Gastroesophageal sphincter (tissue), 3 donors: ENCODE measurements around the gene PPM1L.

Experiments
- EP300 ChIP-seq: sonication (generic); formaldehyde crosslinking; IDR thresholded peaks from one replicate; pipeline ENCODE4 v1.6.1; 2017; ENCODE audit warnings: antibody characterized with exemption, mild to moderate bottlenecking
- POLR2A ChIP-seq, 2 donors: fragments of 450-650 bp; IDR thresholded peaks; one replicate each; pipeline ENCODE4 v1.6.1; 2017; ENCODE audit warnings: antibody characterized with exemption in 2 of 2, mild to moderate bottlenecking in 2 of 2, moderate library complexity in 1 of 2
- TF ChIP-seq, protein P1 (sequence below), 4 experiments: fragments of 200-600 bp in 2 of 4; fragments of 450-650 bp in 2 of 4; sonication (generic) in 1 of 4; IDR thresholded peaks; one replicate each; pipeline ENCODE4 v1.5.1; 2017 to 2019; ENCODE audit warnings: antibody characterized with exemption in 4 of 4, mild to moderate bottlenecking in 2 of 4, moderate library complexity in 2 of 4

DNA sequence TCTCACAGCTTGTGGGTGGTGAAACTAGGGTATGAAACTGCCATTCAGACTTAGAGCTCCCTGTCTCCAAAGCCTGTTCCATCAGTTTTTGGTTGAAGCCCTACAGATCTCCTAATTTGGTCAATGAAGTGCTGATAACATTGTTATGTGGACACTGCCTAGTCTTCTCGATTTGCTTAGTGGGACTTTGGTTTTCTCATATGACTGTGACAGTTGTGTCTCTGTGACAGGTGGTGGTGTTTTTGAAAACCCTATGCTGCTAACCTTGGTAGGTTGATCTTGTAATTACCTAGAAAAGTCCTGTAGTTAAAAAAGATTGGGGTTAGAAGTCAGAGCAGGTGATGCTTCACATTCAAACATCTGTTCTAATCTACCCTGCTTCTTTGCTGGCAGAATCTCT lies 9.2 kb downstream of the PPM1L start:
- TF ChIP-seq, protein P1, sequence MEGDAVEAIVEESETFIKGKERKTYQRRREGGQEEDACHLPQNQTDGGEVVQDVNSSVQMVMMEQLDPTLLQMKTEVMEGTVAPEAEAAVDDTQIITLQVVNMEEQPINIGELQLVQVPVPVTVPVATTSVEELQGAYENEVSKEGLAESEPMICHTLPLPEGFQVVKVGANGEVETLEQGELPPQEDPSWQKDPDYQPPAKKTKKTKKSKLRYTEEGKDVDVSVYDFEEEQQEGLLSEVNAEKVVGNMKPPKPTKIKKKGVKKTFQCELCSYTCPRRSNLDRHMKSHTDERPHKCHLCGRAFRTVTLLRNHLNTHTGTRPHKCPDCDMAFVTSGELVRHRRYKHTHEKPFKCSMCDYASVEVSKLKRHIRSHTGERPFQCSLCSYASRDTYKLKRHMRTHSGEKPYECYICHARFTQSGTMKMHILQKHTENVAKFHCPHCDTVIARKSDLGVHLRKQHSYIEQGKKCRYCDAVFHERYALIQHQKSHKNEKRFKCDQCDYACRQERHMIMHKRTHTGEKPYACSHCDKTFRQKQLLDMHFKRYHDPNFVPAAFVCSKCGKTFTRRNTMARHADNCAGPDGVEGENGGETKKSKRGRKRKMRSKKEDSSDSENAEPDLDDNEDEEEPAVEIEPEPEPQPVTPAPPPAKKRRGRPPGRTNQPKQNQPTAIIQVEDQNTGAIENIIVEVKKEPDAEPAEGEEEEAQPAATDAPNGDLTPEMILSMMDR (IDR thresholded peaks at IDR 0.05) = no peak
- TF ChIP-seq POLR2A (IDR thresholded peaks at IDR 0.05) (no peak), EP300 (no peak)
